ENCODE data around the gene KRT40.

- no peak for TF ChIP-seq POLR2A (IDR thresholded peaks at IDR 0.05)
- no peak for TF ChIP-seq CTCF (IDR thresholded peaks at IDR 0.05)
- no peak for TF ChIP-seq POLR2AphosphoS5 (IDR thresholded peaks at IDR 0.05; ENCODE audit: insufficient read depth in 1 of 2, low read depth in 1 of 2)
Observed at GRCh38 chr17:40962059-40962561, 22.0 kb downstream of the KRT40 start.
